Measurements from ENCODE around the gene RAB6D.
A peak's percentile ranks its signal among the peaks of the same experiment; 100 is the strongest.
"Not testable (repeated sequence)": the region's sequence is repeated elsewhere in the genome, so short reads cannot be mapped to it uniquely, and the experiment has no call there.

Gene RAB6D

GRCh38 chr2:131363703-131364186 lies at the start of gene RAB6D:
RAB6D (minus strand) TSS chr2:131364168; CDS start chr2:131363720, 448 bp downstream.
- not testable (repeated sequence) for DNase-seq

- DNase-seq: peak in 1 of 2 donors; percentile 56
These were observed 49.3 kb upstream of the RAB6D start for GRCh38 chr2:131413148-131413747.

- no peak for DNase-seq
These were observed 46.2 kb upstream of the RAB6D start for GRCh38 chr2:131410173-131410572.

- DNase-seq: no peak
These were observed 44.8 kb upstream of the RAB6D start for GRCh38 chr2:131408778-131409177.

GRCh38 chr2:131408207-131408606 lies 44.2 kb upstream of the RAB6D start:
- DNase-seq: no peak

GRCh38 chr2:131404753-131405152 lies 40.8 kb upstream of the RAB6D start:
- DNase-seq: no peak

GRCh38 chr2:131402320-131403039 lies 38.5 kb upstream of the RAB6D start:
- DNase-seq: no peak

GRCh38 chr2:131400849-131401248 lies 36.9 kb upstream of the RAB6D start:
- DNase-seq: no peak

DNA sequence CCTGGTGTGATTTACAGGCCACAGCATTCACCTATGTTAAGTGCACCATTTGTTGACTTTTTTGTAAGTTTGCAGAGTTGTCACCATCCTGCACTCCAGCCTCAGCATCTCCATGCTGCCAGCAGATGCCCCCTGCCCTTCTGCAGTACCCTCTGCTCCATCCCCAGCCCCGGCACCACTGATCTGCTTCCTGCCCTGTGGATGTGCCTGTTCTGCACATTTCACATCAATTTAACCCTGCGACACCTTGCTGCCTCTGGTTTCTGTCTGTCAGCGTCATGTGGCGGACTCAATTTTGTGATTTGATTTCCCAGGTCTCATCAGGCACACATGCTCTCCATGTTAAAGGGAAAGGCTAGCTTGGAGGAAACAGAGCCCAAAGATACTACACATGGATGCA lies 36.5 kb upstream of the RAB6D start:
- DNase-seq: not testable (repeated sequence)

DNA sequence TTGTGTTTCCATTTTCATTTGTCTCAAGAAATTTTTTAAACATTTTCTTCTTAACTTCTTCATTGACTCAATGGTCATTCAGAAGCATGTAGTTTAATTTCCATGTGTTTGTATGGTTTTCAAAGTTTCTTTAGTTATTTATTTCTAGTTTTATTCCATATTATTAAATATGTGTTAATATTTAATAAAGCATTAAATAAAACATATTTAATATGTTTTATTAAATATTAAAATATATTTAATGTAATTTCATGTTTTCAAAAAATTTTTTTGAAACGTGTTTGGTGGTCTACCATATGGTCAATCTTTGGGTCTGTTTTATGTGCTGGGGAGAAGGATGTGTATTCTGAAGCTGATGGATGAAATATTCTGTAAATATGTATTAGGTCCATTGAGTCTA lies 32.2 kb upstream of the RAB6D start:
- not testable (repeated sequence) for DNase-seq

DNA sequence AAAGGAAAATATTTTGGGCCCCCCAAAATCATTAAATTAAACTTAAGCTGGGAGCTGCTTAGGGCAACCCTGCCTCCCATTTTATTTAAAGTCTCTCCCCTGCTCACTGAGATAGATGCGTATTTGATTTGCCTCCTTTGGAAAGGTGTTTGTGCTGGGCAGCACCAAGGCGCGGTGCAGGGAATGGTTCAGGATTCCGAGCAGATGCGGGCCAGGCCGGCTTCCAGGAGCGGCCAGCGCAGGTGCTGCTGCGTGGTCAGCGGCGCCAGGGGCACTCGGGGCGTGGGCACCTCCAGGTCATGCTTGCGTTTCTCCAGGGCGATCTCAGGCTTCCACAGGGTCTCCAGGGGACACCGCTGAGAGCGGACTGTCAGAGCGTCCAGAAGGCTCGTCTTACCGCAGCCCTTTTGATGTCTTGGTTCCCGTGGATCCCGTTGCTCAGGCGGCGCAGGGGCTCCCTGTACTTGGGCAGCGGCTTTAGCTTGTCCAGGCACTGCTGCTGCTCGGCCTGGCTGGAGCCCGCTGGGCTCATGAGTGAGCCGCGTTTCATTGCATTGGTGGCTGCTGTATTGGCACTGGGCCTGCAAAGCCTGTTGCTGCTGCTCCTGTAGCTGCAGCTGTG lies 31.2 kb upstream of the RAB6D start:
- not testable (repeated sequence) for DNase-seq

GRCh38 chr2:131394147-131394931 lies 30.4 kb upstream of the RAB6D start:
- DNase-seq: no peak

- DNase-seq: not testable (repeated sequence)
These were observed 28.0 kb upstream of the RAB6D start for GRCh38 chr2:131391953-131392352.

DNA sequence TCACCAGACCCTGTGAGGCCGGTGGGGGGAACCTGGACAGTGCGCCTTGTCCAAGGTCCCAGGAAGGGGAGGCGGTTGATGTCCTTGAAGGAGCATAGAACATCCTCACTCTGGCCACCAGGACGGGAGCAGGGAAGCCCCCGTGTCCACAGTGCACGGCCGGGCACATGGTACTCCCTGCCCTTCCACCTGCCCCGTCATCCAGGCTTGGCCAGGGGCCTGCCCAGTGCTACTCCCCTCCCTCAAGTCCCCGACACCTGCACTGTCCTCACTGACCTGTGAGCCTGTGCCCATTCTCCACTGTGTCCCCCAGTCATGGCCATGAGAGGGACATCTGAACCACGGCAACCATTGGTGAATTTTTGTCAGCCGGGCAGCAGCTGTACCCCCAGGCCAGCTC lies 27.5 kb upstream of the RAB6D start:
- not testable (repeated sequence) for DNase-seq

DNA sequence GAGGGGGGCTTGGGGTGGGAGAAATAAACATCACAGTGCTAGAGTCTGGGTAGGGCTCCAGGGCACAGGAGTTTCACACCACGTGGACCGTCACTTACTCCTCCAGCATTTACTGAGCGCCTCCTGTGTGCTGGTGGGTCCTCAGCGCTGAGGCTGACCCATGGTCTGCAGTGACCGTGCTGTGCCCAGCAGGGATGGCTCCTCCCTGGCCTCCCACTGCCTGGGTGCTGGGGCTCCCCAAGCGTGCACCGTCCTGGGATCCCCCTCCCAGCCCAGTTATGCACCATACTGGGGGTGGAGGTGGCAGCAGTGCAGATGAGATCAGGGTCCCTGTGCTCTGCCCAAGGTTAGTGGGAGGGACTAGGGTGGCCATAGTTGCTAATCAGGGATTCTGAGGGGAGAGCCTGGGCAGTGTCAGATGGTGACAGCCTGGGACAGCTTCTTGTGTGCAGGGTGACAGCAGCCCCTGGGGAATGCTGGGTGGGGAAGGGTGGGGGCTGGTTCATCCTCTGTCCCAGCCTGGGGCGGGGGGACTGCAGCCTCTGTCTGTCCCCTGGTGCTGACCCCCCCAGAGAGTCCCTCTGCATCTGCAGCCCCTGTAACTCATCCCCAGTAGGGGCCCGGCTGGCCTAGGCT lies 26.6 kb upstream of the RAB6D start:
- DNase-seq: not testable (repeated sequence)

- no peak for DNase-seq
These were observed 25.7 kb upstream of the RAB6D start for GRCh38 chr2:131389657-131390056.

GRCh38 chr2:131388834-131389233 lies 24.9 kb upstream of the RAB6D start:
- DNase-seq: not testable (repeated sequence)

- DNase-seq: not testable (repeated sequence)
These were observed 9.1 kb upstream of the RAB6D start for GRCh38 chr2:131373111-131373510.

- no peak for DNase-seq
These were observed 6.0 kb upstream of the RAB6D start for GRCh38 chr2:131369954-131370353.

- DNase-seq: not testable (repeated sequence)
These were observed 4.6 kb upstream of the RAB6D start for GRCh38 chr2:131368493-131369066.

DNA sequence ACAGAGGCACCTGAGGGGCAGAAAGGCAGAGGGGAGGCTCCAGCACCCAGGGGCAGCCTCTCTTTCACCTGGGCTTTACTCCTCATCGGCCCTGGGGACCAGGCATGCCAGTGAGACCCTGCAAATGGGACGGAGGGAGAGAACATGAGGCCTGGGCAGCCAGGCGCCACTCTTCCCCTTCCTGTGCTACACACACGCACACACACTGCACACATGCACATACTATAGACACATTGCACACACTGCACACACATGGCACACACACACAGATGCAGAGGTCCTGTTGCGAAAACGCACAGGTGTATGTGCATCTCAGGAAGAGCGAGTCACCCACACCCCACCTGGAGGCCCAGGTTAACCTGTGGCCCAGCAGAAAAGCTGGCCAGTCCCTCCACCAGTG lies 3.4 kb upstream of the RAB6D start:
- no peak for DNase-seq

- DNase-seq: no peak
These were observed 2.7 kb upstream of the RAB6D start for GRCh38 chr2:131366643-131367042.

Data from CD4-positive, alpha-beta T cell treated with Interferon alpha-2 for 1 hour (primary cell).